GM12873 (cell line): ENCODE results near the gene SPRR2B.

Experiments
- CTCF ChIP-seq: IDR thresholded peaks from 2 replicates; pipeline ENCODE4 v1.5.1; 2012; ENCODE audit warnings: low read depth, mild to moderate bottlenecking, moderate library complexity, low read length, control low read depth; ENCODE audit not compliant: insufficient read depth; ENCODE audit errors: missing control alignments

SPRR2B gene

GRCh38 chr1:153094426-153094825 is 23.0 kb upstream of the SPRR2B start, which contains the start of gene SPRR2E:
Gene SPRR2E (minus strand): TSS chr1:153094526. CDS start chr1:153093751, 775 bp downstream.
- TF ChIP-seq CTCF = no peak

GRCh38 chr1:153087652-153088051 is 16.2 kb upstream of the SPRR2B start:
- TF ChIP-seq CTCF = no peak

GRCh38 chr1:153081736-153082135 is 10.3 kb upstream of the SPRR2B start:
- no peak for TF ChIP-seq CTCF

GRCh38 chr1:153072806-153073726 is 1.7 kb upstream of the SPRR2B start:
- no peak for TF ChIP-seq CTCF

- no peak for TF ChIP-seq CTCF
Observed at GRCh38 chr1:153070243-153070642, 1.2 kb downstream of the SPRR2B start.

GRCh38 chr1:153058826-153059784 is 12.3 kb downstream of the SPRR2B start:
- TF ChIP-seq CTCF = no peak

GRCh38 chr1:153058154-153058553 is 13.3 kb downstream of the SPRR2B start:
- TF ChIP-seq CTCF = no peak
